Adipose tissue (tissue), 3 donors: Measurements from ENCODE around the gene DGUOK. TPM values are rescaled to one million over a fixed set of nuclear protein-coding genes. Genes with fewer than 3 reads are reported as not detected.

Experiments used
- H3K27ac ChIP-seq: one replicate; pipeline ENCODE4 v1.5.1; 2013; ENCODE audit warnings: low read depth, low read length
- WGBS, 3 donors: extraction: QIAGEN DNeasy Blood & Tissue Kit; methylation state at CpG; one replicate each; pipeline ENCODE4 v1.1.7; 2013; 5-methylcytosine and 5-hydroxymethylcytosine counted together
- polyA plus RNA-seq, 3 donors: library from polyadenylated mRNA; stranded (reverse); fragments of 200-250 nt; gene quantifications; one replicate each; pipeline ENCODE4 v1.2.3, GENCODE V29; 2013
- donor health status: healthy with polysubstance abuse.
- donor health status: Bipolar disorder and iron deficiency.
- donor health status: healthy.

DGUOK gene
- polyA plus RNA-seq, 3 donors: 34.9 to 104 (median 63.2) TPM

- no peak overlapping the region for H3K27ac ChIP-seq
- WGBS, 3 donors: 46 to 96% (median 87%) methylated on average over 2 of the region's 2 CpGs
These were observed 9.4 kb upstream of the DGUOK start for GRCh38 chr2:73917296-73917695.

- no peak overlapping the region for H3K27ac ChIP-seq
- 82 to 86% (median 82%) methylated on average over 4 of the region's 4 CpGs for WGBS, 3 donors
These were observed 8.9 kb upstream of the DGUOK start for GRCh38 chr2:73917696-73918207.

GRCh38 chr2:73918856-73919255 is 7.8 kb upstream of the DGUOK start:
- WGBS, 3 donors: 89 to 92% (median 91%) methylated on average over 3 of the region's 3 CpGs
- no peak overlapping the region for H3K27ac ChIP-seq

DNA sequence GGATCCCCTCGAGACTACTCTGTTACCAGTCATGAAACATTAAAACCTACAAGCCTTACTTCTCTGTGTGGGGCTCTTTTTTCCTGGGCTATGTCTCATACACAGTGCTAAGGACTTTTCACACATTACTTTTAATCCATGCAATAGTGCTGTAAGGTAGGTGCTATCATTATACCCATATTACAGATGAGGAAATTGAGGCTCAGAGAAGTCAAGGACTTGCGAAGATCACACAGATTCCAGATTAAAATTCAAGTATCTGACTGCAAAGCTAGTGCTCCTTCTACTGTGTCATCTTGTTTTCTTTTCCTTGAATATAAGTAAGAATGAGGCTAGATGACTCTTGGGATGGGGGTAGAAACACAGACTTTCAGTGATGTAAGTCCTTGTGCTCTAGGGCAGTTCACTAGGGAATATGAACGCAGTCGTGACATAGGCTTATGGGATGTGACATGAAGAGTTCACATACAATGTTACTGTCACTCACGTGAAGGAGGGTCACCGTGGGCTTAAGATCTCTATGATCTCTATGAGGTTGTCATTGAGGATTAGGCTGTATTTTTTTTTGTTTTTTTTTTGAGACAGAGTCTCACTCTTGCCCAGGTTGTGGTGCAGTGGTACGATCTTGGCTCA is 7.0 kb upstream of the DGUOK start:
- 80 to 91% (median 88%) methylated on average over 7 of the region's 7 CpGs for WGBS, 3 donors
- H3K27ac ChIP-seq: no peak overlapping the region

GRCh38 chr2:73920577-73921545 is 5.8 kb upstream of the DGUOK start:
- WGBS, 3 donors: 49 to 57% (median 55%) methylated on average over 12 of the region's 12 CpGs
- no peak overlapping the region for H3K27ac ChIP-seq

DNA sequence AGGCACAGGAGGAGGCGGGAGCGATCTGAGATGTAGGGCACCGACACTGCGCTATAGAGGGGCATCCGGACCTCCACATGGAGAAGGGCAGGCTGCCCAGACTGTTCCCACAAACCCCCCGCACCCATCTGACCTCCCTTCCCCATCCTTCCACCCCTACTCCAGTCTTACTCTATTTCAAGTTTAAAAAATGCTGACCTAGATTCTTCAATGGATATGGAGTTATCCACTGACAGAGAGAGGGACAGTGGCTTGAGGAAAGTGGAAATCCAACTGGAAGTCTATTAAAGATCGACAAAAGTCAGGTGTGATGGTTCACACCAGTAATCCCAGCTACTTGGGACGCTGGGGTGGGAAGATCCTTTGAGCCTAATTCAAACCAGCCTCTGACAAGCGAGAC is 5.1 kb upstream of the DGUOK start:
- WGBS, 3 donors: 78 to 93% (median 92%) methylated on average over 9 of the region's 9 CpGs
- no peak overlapping the region for H3K27ac ChIP-seq

- no peak overlapping the region for H3K27ac ChIP-seq
These were observed 4.0 kb upstream of the DGUOK start for GRCh38 chr2:73922681-73923080.

DNA sequence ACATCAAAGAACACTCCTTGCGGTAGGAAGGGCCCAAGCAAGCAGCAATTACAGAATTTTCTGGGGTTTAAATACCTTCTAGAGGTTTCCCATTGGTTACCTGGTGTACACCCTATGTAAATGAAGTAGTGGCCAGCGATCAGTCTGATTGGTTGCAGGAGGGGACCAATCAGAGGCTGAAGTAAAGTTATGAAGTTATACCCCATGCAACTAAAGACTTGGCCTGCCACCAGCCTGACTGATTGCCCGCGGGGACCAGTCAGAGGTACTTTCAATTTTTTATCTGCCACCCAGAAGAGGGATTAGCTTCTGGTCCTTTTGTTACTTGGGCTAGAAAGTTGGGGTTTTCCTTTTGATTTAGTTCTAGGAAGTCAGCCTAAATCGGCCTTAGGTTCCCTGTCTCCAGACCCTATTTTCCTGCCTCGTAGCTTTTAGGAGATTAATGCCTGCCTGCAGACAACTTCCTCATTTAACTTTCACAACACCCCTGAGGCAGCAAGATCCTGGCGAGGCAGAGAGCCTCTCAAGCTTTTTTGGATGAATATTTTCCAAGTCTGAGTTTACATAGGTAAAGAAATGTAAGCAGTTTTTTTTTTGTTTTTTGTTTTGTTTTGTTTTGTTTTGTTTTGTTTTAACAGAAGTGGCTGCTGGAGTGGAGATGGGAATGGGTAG is 1.5 kb upstream of the DGUOK start:
- WGBS, 3 donors: 77 to 86% (median 78%) methylated on average over 7 of the region's 7 CpGs

More at GRCh38 chr2:73922681-73923080, 4.0 kb upstream of the DGUOK start:
- 47 to 53% (median 51%) methylated on average over 5 of the region's 5 CpGs for WGBS, 3 donors

GRCh38 chr2:73925853-73926492 is 707 bp upstream of the DGUOK start:
- WGBS, 3 donors: 69 to 80% (median 73%) methylated on average over 13 of the region's 13 CpGs
- H3K27ac ChIP-seq: no peak overlapping the region

More for the DNA sequence above, 1.5 kb upstream of the DGUOK start:
- H3K27ac ChIP-seq: no peak overlapping the region

- H3K27ac ChIP-seq: peak overlapping the region; percentile 15
- 14 to 18% (median 14%) methylated on average over 6 of the region's 6 CpGs for WGBS, 3 donors
These were observed 664 bp downstream of the DGUOK start for GRCh38 chr2:73927344-73927743.

GRCh38 chr2:73928963-73929347 is 2.3 kb downstream of the DGUOK start:
- no peak overlapping the region for H3K27ac ChIP-seq
- 72 to 86% (median 73%) methylated on average over 2 of the region's 2 CpGs for WGBS, 3 donors

GRCh38 chr2:73930386-73930785 is 3.7 kb downstream of the DGUOK start:
- no peak overlapping the region for H3K27ac ChIP-seq
- 57 to 68% (median 67%) methylated on average over 2 of the region's 2 CpGs for WGBS, 3 donors

GRCh38 chr2:73931531-73932500 is 5.1 kb downstream of the DGUOK start:
- WGBS, 3 donors: 86 to 95% (median 92%) methylated on average over 7 of the region's 7 CpGs
- H3K27ac ChIP-seq: no peak overlapping the region

GRCh38 chr2:73933194-73933593 is 6.5 kb downstream of the DGUOK start:
- 93 to 97% (median 96%) methylated on average over 3 of the region's 3 CpGs for WGBS, 3 donors
- H3K27ac ChIP-seq: no peak overlapping the region

- no peak overlapping the region for H3K27ac ChIP-seq
These were observed 9.0 kb downstream of the DGUOK start for GRCh38 chr2:73935641-73936040.

DNA sequence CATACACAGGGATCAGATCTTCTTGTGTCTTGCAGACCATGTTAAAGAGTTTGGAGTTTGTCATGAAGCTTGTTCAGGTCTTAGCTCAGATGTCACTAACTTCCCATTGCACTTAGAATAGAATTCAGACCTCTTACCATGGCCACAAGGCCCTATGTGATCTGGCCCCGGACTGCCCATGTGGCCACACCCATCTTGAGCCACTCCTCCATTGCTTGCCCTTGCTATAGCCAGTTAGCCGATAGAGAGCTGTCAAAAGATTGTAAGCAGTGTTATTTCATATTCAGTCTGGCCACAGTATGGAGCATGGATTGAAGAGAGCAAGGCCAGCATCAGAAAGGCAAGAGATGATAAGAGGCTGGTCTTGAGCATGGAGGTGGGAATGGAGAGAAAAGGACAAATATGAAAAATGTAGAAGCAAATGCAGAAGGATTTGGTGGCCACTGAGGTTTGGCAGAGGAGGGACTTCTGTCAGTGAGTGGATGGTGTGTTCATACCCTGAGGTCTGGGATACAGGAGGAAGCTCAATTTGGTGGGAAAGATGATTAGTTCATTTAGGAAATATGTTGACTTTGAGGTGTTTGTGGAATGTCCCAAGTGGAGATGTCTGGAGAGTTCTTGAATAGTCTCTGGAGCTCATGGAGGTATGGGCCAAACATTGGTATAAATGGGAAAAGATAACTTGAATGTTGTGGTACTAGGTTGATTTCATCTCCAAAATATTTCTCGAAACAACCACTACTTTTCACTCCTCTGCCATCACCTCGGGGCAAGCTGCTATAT is 10.6 kb downstream of the DGUOK start:
- 72 to 91% (median 90%) methylated on average over 4 of the region's 4 CpGs for WGBS, 3 donors
- no peak overlapping the region for H3K27ac ChIP-seq

- H3K27ac ChIP-seq: no peak overlapping the region
These were observed 11.2 kb downstream of the DGUOK start for GRCh38 chr2:73937899-73938298.
